Mesenchymal stem cell (in vitro differentiated cells and primary cell): ENCODE measurements around the gene PLAAT2.
A peak's percentile ranks its signal among the peaks of the same experiment; 100 is the strongest.
"Not testable (repeated sequence)": the region's sequence is repeated elsewhere in the genome, so short reads cannot be mapped to it uniquely, and the experiment has no call there.

Experiments used
- DNase-seq: peaks from one replicate; pipeline ENCODE4 v3.0.0-alpha.2; 2013
- H2AFZ ChIP-seq: one replicate; pipeline ENCODE4 v1.6.1; 2013; ENCODE audit warnings: low read depth, mild to moderate bottlenecking, control low read depth, inconsistent platforms, low read length, moderate library complexity
- H2AK5ac ChIP-seq: 2 replicates; pipeline ENCODE4 v1.6.1; 2013; ENCODE audit warnings: low read length, moderate library complexity, mild to moderate bottlenecking, inconsistent platforms; ENCODE audit not compliant: severe bottlenecking
- H2BK120ac ChIP-seq: one replicate; pipeline ENCODE4 v1.6.1; 2013; ENCODE audit warnings: low read depth, mild to moderate bottlenecking, inconsistent platforms, low read length, moderate library complexity
- H2BK12ac ChIP-seq, 2 experiments: one replicate each; pipeline ENCODE4 v1.6.1; 2013; ENCODE audit warnings: inconsistent platforms in 2 of 2, low read length in 2 of 2, mild to moderate bottlenecking in 2 of 2, moderate library complexity in 2 of 2, control low read depth in 1 of 2
- H2BK15ac ChIP-seq: one replicate; pipeline ENCODE4 v1.6.1; 2013; ENCODE audit warnings: mild to moderate bottlenecking, low read depth, inconsistent platforms; ENCODE audit not compliant: poor library complexity, severe bottlenecking
- H2BK5ac ChIP-seq: 2 replicates; pipeline ENCODE4 v1.6.1; 2013; ENCODE audit warnings: low read depth, mild to moderate bottlenecking, low read length, control low read depth, inconsistent platforms; ENCODE audit not compliant: poor library complexity, severe bottlenecking
- H3K14ac ChIP-seq, 2 experiments: one replicate each; pipeline ENCODE4 v1.6.1; 2013; ENCODE audit warnings: inconsistent platforms in 2 of 2, low read length in 2 of 2, control low read depth in 1 of 2, mild to moderate bottlenecking in 1 of 2, moderate library complexity in 1 of 2
- H3K18ac ChIP-seq, 2 experiments: one replicate each; pipeline ENCODE4 v1.6.1; 2013; ENCODE audit warnings: inconsistent platforms in 2 of 2, low read length in 2 of 2, control low read depth in 1 of 2, low read depth in 1 of 2, mild to moderate bottlenecking in 1 of 2
- H3K23ac ChIP-seq, 2 experiments: one replicate each; pipeline ENCODE4 v1.6.1; 2013; ENCODE audit warnings: inconsistent platforms in 2 of 2, low read length in 2 of 2, mild to moderate bottlenecking in 2 of 2, moderate library complexity in 2 of 2, control low read depth in 1 of 2
- H3K27ac ChIP-seq: 2 replicates; pipeline ENCODE4 v1.5.1; 2013; ENCODE audit warnings: mild to moderate bottlenecking, moderate library complexity, low read length, control low read depth, inconsistent platforms; ENCODE audit not compliant: poor library complexity, severe bottlenecking
- H3K27me3 ChIP-seq, 2 experiments: 2 replicates each; pipeline versions ENCODE4 v1.6.1 to v1.7.0; 2013; ENCODE audit warnings: low read length in 2 of 2, mild to moderate bottlenecking in 2 of 2, moderate library complexity in 2 of 2, control low read depth in 1 of 2, inconsistent platforms in 1 of 2; ENCODE audit not compliant: control insufficient read depth in 1 of 2, insufficient read depth in 1 of 2
- H3K36me3 ChIP-seq, 2 experiments: 2 replicates each; pipeline versions ENCODE4 v1.6.1 to v1.7.0; 2013; ENCODE audit warnings: low read length in 2 of 2, control low read depth in 1 of 2, inconsistent platforms in 1 of 2, low read depth in 1 of 2, mild to moderate bottlenecking in 1 of 2; ENCODE audit not compliant: insufficient read depth in 2 of 2, control insufficient read depth in 1 of 2
- H3K4ac ChIP-seq, 2 experiments: one replicate each; pipeline ENCODE4 v1.6.1; 2013; ENCODE audit warnings: inconsistent platforms in 2 of 2, low read length in 2 of 2, mild to moderate bottlenecking in 2 of 2, moderate library complexity in 2 of 2, control low read depth in 1 of 2, low read depth in 1 of 2
- H3K4me1 ChIP-seq: 2 replicates; pipeline ENCODE4 v1.6.1; 2013; ENCODE audit warnings: low read depth, low read length, control low read depth; ENCODE audit not compliant: control insufficient read depth, insufficient read depth
- H3K4me2 ChIP-seq: 2 replicates; pipeline ENCODE4 v1.6.1; 2013; ENCODE audit warnings: low read length, mild to moderate bottlenecking, inconsistent platforms; ENCODE audit not compliant: poor library complexity, severe bottlenecking
- H3K4me3 ChIP-seq, 2 experiments: 2 replicates each; pipeline versions ENCODE4 v1.5.1 to v1.7.0; 2013; ENCODE audit warnings: low read length in 2 of 2, mild to moderate bottlenecking in 2 of 2, control low read depth in 1 of 2, low read depth in 1 of 2; ENCODE audit not compliant: insufficient read depth in 1 of 2
- H3K79me1 ChIP-seq: replicated peaks from 2 replicates; pipeline ENCODE4 v1.6.1; 2013; ENCODE audit warnings: mild to moderate bottlenecking, control low read depth, low read length, inconsistent platforms; ENCODE audit not compliant: poor library complexity, severe bottlenecking
- H3K9ac ChIP-seq: 2 replicates; pipeline ENCODE4 v1.7.0; 2013; ENCODE audit warnings: mild to moderate bottlenecking, low read length, moderate library complexity
- H3K9me3 ChIP-seq: 2 replicates; pipeline ENCODE4 v1.7.0; 2013; ENCODE audit warnings: mild to moderate bottlenecking, low read length; ENCODE audit not compliant: control insufficient read depth
- H4K8ac ChIP-seq: one replicate; pipeline ENCODE4 v1.6.1; 2013; ENCODE audit warnings: inconsistent platforms, mild to moderate bottlenecking, low read length, moderate library complexity
- H4K91ac ChIP-seq: one replicate; pipeline ENCODE4 v1.6.1; 2013; ENCODE audit warnings: mild to moderate bottlenecking, low read length, inconsistent platforms
- WGBS: methylation state at CpG from one replicate; pipeline ENCODE4 v1.1.7; 2013; ENCODE audit warnings: mixed read lengths; 5-methylcytosine and 5-hydroxymethylcytosine counted together

PLAAT2 gene

GRCh38 chr11:63529373-63529772 is 33.8 kb downstream of the PLAAT2 start:
- not testable (repeated sequence) for H3K4me3 ChIP-seq, H4K8ac ChIP-seq, H2BK5ac ChIP-seq, H4K91ac ChIP-seq, H2BK12ac ChIP-seq, H3K23ac ChIP-seq, H2AFZ ChIP-seq, H2BK15ac ChIP-seq, H2BK120ac ChIP-seq, H3K14ac ChIP-seq, DNase-seq, H3K4me2 ChIP-seq, H3K9ac ChIP-seq, H3K27me3 ChIP-seq, H3K79me1 ChIP-seq, H3K9me3 ChIP-seq, H3K36me3 ChIP-seq, H3K4ac ChIP-seq, H3K18ac ChIP-seq
- H3K4me1 ChIP-seq = peaks cover 10% of the 10 kb centered on the region
- H3K27ac ChIP-seq = peak overlapping the region; percentile 90
- WGBS = 53% methylated on average over 6 of the region's 6 CpGs
- H2AK5ac ChIP-seq = peak overlapping the region; percentile 69

- WGBS = 37% methylated on average over 1 of the region's 3 CpGs
- not testable (repeated sequence) for H3K79me1 ChIP-seq, H3K23ac ChIP-seq, H3K9ac ChIP-seq, H2AFZ ChIP-seq, H3K36me3 ChIP-seq, H3K4me3 ChIP-seq, H4K8ac ChIP-seq, H2BK120ac ChIP-seq, DNase-seq, H3K9me3 ChIP-seq, H2BK15ac ChIP-seq, H4K91ac ChIP-seq, H3K4me2 ChIP-seq, H3K27me3 ChIP-seq, H3K18ac ChIP-seq, H3K4ac ChIP-seq, H3K14ac ChIP-seq, H2BK12ac ChIP-seq
- Histone ChIP-seq H2AK5ac (peak overlapping the region; percentile 91), H3K27ac (peak overlapping the region; percentile 90), H2BK5ac (peak overlapping the region; percentile 9), H3K4me1 (peaks cover 10% of the 10 kb centered on the region)
Measured at GRCh38 chr11:63528729-63529278, 34.4 kb downstream of the PLAAT2 start.

GRCh38 chr11:63528156-63528555 is 35.0 kb downstream of the PLAAT2 start:
- H2BK5ac ChIP-seq, H2AK5ac ChIP-seq, H2AFZ ChIP-seq, H3K9ac ChIP-seq, DNase-seq, H3K9me3 ChIP-seq, H3K4me3 ChIP-seq, H3K27ac ChIP-seq, H3K27me3 ChIP-seq, H2BK12ac ChIP-seq, H3K36me3 ChIP-seq, H3K14ac ChIP-seq, H4K8ac ChIP-seq, H3K4me1 ChIP-seq, H3K79me1 ChIP-seq, H2BK15ac ChIP-seq, H3K23ac ChIP-seq, H3K4me2 ChIP-seq, H3K4ac ChIP-seq, H2BK120ac ChIP-seq, H3K18ac ChIP-seq, H4K91ac ChIP-seq: not testable (repeated sequence)
- WGBS = 23% methylated on average over 2 of the region's 11 CpGs

- Histone ChIP-seq H3K9ac (no peak overlapping the region), H3K4me3 (no peak overlapping the region), H2BK12ac (no peak overlapping the region), H3K18ac (no peak overlapping the region), H3K9me3 (no peaks in the 10 kb centered on the region), H2BK5ac (peak overlapping the region; percentile 76), H3K79me1 (no peaks in the 10 kb centered on the region), H3K27me3 (no peaks in the 10 kb centered on the region), H3K14ac (no peak overlapping the region), H2AFZ (no peak overlapping the region), H3K4me1 (peaks cover 6% of the 10 kb centered on the region), H3K4ac (no peak overlapping the region), H4K8ac (no peak overlapping the region), H3K4me2 (peak overlapping the region; percentile 34), H3K27ac (peak overlapping the region; percentile 71), H2BK15ac (no peak overlapping the region), H2BK120ac (no peak overlapping the region), H3K23ac (no peak overlapping the region), H3K36me3 (no peaks in the 10 kb centered on the region), H4K91ac (no peak overlapping the region), H2AK5ac (peak overlapping the region; percentile 77)
- DNase-seq = no peak
- WGBS = 89% methylated on average over 2 of the region's 2 CpGs
Measured at GRCh38 chr11:63527667-63528066, 35.5 kb downstream of the PLAAT2 start.
